HFFc6 (cell line): ENCODE measurements around the gene TMEM54. TPM values are rescaled to one million over a fixed set of nuclear protein-coding genes. Genes with fewer than 3 reads are reported as not detected.
A peak's percentile ranks its signal among the peaks of the same experiment; 100 is the strongest.
"Not testable (repeated sequence)": the region's sequence is repeated elsewhere in the genome, so short reads cannot be mapped to it uniquely, and the experiment has no call there.

Source experiments
- DNase-seq: peaks from one replicate; pipeline ENCODE4 v3.0.0-alpha.2; 2018
- H3K27ac Mint-ChIP-seq: 2 replicates; pipeline ENCODE4 v1.8.0; 2020; ENCODE audit warnings: mild to moderate bottlenecking, mixed read lengths
- H3K27me3 Mint-ChIP-seq: 2 replicates; pipeline ENCODE4 v1.8.0; 2021; ENCODE audit warnings: mild to moderate bottlenecking, moderate library complexity, mixed read lengths; ENCODE audit not compliant: insufficient read depth
- H3K36me3 Mint-ChIP-seq: 2 replicates; pipeline ENCODE4 v1.8.0; 2021; ENCODE audit warnings: low read depth, mixed read lengths
- H3K4me1 Mint-ChIP-seq: 2 replicates; pipeline ENCODE4 v1.8.0; 2020; ENCODE audit warnings: low read depth, mixed read lengths
- H3K4me3 Mint-ChIP-seq: 2 replicates; pipeline ENCODE4 v1.8.0; 2020; ENCODE audit warnings: mild to moderate bottlenecking, moderate library complexity, mixed read lengths
- H3K9me3 Mint-ChIP-seq: 2 replicates; pipeline ENCODE4 v1.8.0; 2020; ENCODE audit warnings: mild to moderate bottlenecking, mixed read lengths
- total RNA-seq, 6 experiments: library from RNA; stranded (reverse); fragmentation: NEBNext Ultra II Directional; extraction: Animal tissue kit (Norgen Biotek cat#: 25700); gene quantifications; 2 replicates in 1 of 6; 3 replicates in 5 of 6; pipeline ENCODE4 v1.2.3, GENCODE V29; 2021
- TF ChIP-seq, protein P1 (sequence below): fragments of 200-600 bp; sonication (generic); IDR thresholded peaks from 2 replicates; pipeline ENCODE4 v1.5.0; 2021; ENCODE audit warnings: antibody characterized with exemption, mild to moderate bottlenecking

TMEM54 gene
- total RNA-seq, 6 experiments from 2014 or later, result 23.4 to 31.4 (median 25.8) TPM

GRCh38 chr1:32907435-32907834 lies 6.2 kb upstream of the TMEM54 start:
- Mint-ChIP-seq H3K36me3 (no peaks in the 10 kb centered on the region), H3K4me3 (no peak overlapping the region), H3K9me3 (no peaks in the 10 kb centered on the region), H3K4me1 (no peaks in the 10 kb centered on the region), H3K27me3 (peaks cover 5% of the 10 kb centered on the region; the same call in 1 of the 2 replicates), H3K27ac (no peak overlapping the region)
- peak; percentile 20 for DNase-seq
- TF ChIP-seq, protein P1, sequence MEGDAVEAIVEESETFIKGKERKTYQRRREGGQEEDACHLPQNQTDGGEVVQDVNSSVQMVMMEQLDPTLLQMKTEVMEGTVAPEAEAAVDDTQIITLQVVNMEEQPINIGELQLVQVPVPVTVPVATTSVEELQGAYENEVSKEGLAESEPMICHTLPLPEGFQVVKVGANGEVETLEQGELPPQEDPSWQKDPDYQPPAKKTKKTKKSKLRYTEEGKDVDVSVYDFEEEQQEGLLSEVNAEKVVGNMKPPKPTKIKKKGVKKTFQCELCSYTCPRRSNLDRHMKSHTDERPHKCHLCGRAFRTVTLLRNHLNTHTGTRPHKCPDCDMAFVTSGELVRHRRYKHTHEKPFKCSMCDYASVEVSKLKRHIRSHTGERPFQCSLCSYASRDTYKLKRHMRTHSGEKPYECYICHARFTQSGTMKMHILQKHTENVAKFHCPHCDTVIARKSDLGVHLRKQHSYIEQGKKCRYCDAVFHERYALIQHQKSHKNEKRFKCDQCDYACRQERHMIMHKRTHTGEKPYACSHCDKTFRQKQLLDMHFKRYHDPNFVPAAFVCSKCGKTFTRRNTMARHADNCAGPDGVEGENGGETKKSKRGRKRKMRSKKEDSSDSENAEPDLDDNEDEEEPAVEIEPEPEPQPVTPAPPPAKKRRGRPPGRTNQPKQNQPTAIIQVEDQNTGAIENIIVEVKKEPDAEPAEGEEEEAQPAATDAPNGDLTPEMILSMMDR, result no peak

DNA sequence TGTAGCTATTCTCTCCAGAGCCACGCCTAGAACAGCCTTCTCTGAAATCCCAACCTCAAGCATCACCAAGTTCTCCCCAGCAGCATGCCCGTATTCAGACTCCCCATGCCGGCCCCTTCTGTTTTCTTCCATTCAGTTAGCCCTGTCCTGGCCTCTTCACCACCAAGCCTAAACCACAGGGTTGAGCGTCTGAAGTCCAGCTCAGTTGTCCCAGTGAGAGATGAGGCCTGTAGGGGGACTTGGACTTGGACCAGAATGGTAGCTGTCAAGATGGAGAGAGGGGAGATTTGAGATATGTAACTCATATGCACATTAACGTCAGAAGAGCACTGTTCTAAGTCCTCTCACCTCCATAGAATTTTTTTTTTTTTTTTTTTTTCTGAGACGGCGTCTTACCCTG lies 5.5 kb upstream of the TMEM54 start:
- no peaks in the 10 kb centered on the region for H3K9me3 Mint-ChIP-seq
- H3K4me3 Mint-ChIP-seq, result no peak overlapping the region
- H3K27ac Mint-ChIP-seq, result no peak overlapping the region
- H3K27me3 Mint-ChIP-seq, result peaks cover 6% of the 10 kb centered on the region
- no peaks in the 10 kb centered on the region for H3K4me1 Mint-ChIP-seq
- DNase-seq, result no peak
- H3K36me3 Mint-ChIP-seq, result no peaks in the 10 kb centered on the region
- TF ChIP-seq, protein P1, result no peak

- not testable (repeated sequence) for H3K36me3 Mint-ChIP-seq, H3K27ac Mint-ChIP-seq
These were observed 4.4 kb upstream of the TMEM54 start for GRCh38 chr1:32905588-32905987.

DNA sequence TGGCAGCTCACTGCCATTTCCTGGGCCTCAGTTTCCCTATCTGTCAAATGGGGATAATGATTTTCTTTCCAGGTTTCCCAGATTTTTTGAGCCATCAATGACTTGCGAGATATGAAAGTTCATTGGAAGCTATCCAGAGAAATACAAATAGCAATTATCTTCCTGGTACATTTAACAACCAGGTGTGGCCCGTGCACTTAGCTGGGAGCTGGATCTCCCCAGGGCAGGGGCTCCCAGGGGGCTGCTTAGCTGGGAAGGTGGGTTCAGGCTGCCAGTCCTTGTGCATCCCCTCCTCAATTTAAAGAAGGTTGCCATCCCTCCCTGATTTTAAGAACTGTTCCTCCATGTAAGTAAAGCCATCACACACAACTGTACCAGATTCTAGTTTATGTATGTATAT lies 3.6 kb upstream of the TMEM54 start:
- Mint-ChIP-seq H3K36me3 (no peaks in the 10 kb centered on the region), H3K27me3 (peaks cover 6% of the 10 kb centered on the region), H3K27ac (no peak overlapping the region), H3K9me3 (no peaks in the 10 kb centered on the region), H3K4me1 (no peaks in the 10 kb centered on the region), H3K4me3 (no peak overlapping the region)
- no peak for DNase-seq
- TF ChIP-seq, protein P1, result no peak

More at GRCh38 chr1:32905588-32905987, 4.4 kb upstream of the TMEM54 start:
- H3K4me1 Mint-ChIP-seq, H3K4me3 Mint-ChIP-seq, DNase-seq, H3K27me3 Mint-ChIP-seq, H3K9me3 Mint-ChIP-seq: not testable (repeated sequence)

DNA sequence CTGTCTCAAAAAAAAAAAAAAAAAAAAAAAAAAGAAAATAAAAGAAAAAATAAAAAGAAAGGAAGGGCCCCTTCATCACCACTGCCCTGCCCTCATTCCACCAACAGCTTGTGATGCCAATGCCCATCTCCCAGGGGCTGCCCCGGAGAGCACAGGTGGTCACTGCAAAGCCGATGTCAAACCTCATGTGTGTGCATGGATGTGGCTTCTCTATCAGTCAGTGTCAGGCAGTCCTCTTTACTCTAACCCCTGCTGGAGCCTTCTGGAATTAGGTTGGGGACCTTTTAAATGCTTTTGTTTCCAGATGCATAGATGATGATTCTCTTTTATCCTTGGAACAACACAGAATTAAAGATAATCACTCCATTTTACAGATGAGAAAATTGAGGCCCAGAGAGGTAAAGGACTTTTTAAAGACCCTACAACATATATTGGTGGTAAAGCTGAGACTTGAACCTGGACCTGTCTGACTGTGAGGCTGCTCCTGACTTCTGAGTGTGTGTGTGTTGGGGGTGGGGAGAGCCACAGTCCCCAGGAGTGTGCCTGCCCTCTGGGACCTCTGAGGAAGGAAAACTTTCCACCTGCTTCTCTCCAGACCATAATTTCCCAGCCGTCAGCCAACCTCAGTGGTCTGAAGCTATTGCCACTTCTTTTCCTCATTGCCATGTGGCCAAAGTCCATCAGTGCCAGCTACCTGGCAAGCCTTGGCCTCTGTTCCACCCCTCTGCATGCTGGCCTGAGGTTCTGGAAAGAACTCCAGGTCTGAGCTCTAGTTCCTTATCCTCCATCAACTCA lies 3.0 kb upstream of the TMEM54 start:
- Mint-ChIP-seq H3K9me3 (no peaks in the 10 kb centered on the region), H3K27me3 (peaks cover 6% of the 10 kb centered on the region), H3K4me3 (no peak overlapping the region), H3K4me1 (no peaks in the 10 kb centered on the region), H3K27ac (no peak overlapping the region), H3K36me3 (no peaks in the 10 kb centered on the region)
- TF ChIP-seq, protein P1, result no peak
- no peak for DNase-seq

DNA sequence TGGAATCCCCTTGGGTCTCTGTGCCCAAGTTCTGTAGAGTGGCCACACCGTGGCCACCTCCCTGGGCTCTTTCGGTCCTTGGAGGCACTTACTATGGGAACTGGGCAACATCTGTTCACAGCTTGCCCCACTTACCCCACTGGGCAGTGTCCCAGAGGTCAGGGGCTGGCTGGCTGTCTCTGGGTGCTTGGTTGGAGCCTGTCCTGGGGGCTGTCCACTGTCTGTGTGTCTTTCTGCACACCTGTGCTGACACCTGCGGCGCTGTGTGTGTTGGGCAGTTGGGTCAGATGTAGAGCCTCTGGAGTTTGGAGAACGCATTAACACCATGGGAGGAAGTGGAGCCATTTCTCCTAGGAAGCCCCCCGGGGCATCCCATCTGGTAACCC lies 1.3 kb upstream of the TMEM54 start:
- Mint-ChIP-seq H3K36me3 (no peaks in the 10 kb centered on the region), H3K4me1 (peaks cover 3% of the 10 kb centered on the region; the same call in 1 of the 2 replicates), H3K27me3 (peaks cover 4% of the 10 kb centered on the region), H3K9me3 (no peaks in the 10 kb centered on the region), H3K4me3 (no peak overlapping the region; the same call in 1 of the 2 replicates), H3K27ac (no peak overlapping the region)
- TF ChIP-seq, protein P1, result no peak
- no peak for DNase-seq
